ENCODE data around the gene REV3L. TPM values are rescaled to one million over a fixed set of nuclear protein-coding genes. Genes with fewer than 3 reads are reported as not detected.

The REV3L gene
- total and polyA plus RNA-seq, 9 of the 15 experiments (the other 6 are each of a cell fraction or from before 2014, with no cell fraction given): 5.5 to 24.4 (median 14.4) TPM

- H3K4me2 ChIP-seq (ENCODE audit: insufficient read depth, low read length): no peak overlapping the region
- intact Hi-C loops (cut with micrococcal nuclease): no loop called here
- CTCF ChIA-PET (ENCODE audit: low intra/inter-chr PET ratio): no interaction called here
Measured at GRCh38 chr6:111503194-111503593, 20.2 kb upstream of the REV3L start.

More at GRCh38 chr6:111503194-111503593, 20.2 kb upstream of the REV3L start:
- DNase-seq (ENCODE audit: extremely low read depth in 1 of 4, low spot score in 3 of 4) (no peak), FAIRE-seq (no peak), ATAC-seq (peak; percentile 39; the same call in 1 of the 3 replicates)
- in situ Hi-C loops (cut with MboI): no loop called here
- no peak overlapping the region for H3K9ac ChIP-seq (ENCODE audit: insufficient read depth in 1 of 2, low read depth in 2 of 2, low read length in 2 of 2)
- 54% methylated on average over 1 of the region's 1 CpG for WGBS (ENCODE audit: insufficient coverage, low coverage, missing lambda C conversion rate)
- no peaks in the 10 kb centered on the region for H4K20me1 ChIP-seq (replicated peaks; ENCODE audit: control insufficient read depth, insufficient read depth, low read length)
- H3K4me1 ChIP-seq (replicated peaks in 1 of 2; ENCODE audit: control insufficient read depth in 2 of 2, insufficient read depth in 2 of 2, low read length in 2 of 2): peaks cover 0 to 11% of the 10 kb centered on the region in 2 experiments; a peak in 4 of 5 replicates
- POLR2A ChIA-PET: no interaction called here
- TF ChIP-seq DACH1 (IDR thresholded peaks at IDR 0.05; ENCODE audit: partially characterized antibody) (no peak), DMBX1 (CRISPR knock-in tag; IDR thresholded peaks at IDR 0.05; ENCODE audit: borderline replicate concordance) (no peak), SIRT6 (IDR thresholded peaks at IDR 0.05; ENCODE audit: low read depth, low read length) (no peak), POLR2B (IDR thresholded peaks at IDR 0.05; ENCODE audit: low read depth, partially characterized antibody) (no peak), CREM (IDR thresholded peaks at IDR 0.05; ENCODE audit: low read depth) (no peak), ZNF347 (CRISPR knock-in tag; IDR thresholded peaks at IDR 0.05; ENCODE audit: low read depth) (no peak), MCM7 (IDR thresholded peaks at IDR 0.05) (no peak), CHCHD3 (CRISPR knock-in tag; IDR thresholded peaks at IDR 0.05) (no peak), SAFB (IDR thresholded peaks at IDR 0.05; ENCODE audit: borderline replicate concordance, low read depth, low read length) (no peak), ZNF143 (CRISPR knock-in tag; IDR thresholded peaks at IDR 0.05) (no peak)
- TF ChIP-seq, protein P1, sequence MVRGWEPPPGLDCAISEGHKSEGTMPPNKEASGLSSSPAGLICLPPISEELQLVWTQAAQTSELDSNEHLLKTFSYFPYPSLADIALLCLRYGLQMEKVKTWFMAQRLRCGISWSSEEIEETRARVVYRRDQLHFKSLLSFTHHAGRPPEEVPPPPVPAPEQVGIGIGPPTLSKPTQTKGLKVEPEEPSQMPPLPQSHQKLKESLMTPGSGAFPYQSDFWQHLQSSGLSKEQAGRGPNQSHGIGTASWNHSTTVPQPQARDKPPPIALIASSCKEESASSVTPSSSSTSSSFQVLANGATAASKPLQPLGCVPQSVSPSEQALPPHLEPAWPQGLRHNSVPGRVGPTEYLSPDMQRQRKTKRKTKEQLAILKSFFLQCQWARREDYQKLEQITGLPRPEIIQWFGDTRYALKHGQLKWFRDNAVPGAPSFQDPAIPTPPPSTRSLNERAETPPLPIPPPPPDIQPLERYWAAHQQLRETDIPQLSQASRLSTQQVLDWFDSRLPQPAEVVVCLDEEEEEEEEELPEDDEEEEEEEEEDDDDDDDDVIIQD (CRISPR knock-in tag; IDR thresholded peaks at IDR 0.05): no peak
- TF ChIP-seq, protein P2, sequence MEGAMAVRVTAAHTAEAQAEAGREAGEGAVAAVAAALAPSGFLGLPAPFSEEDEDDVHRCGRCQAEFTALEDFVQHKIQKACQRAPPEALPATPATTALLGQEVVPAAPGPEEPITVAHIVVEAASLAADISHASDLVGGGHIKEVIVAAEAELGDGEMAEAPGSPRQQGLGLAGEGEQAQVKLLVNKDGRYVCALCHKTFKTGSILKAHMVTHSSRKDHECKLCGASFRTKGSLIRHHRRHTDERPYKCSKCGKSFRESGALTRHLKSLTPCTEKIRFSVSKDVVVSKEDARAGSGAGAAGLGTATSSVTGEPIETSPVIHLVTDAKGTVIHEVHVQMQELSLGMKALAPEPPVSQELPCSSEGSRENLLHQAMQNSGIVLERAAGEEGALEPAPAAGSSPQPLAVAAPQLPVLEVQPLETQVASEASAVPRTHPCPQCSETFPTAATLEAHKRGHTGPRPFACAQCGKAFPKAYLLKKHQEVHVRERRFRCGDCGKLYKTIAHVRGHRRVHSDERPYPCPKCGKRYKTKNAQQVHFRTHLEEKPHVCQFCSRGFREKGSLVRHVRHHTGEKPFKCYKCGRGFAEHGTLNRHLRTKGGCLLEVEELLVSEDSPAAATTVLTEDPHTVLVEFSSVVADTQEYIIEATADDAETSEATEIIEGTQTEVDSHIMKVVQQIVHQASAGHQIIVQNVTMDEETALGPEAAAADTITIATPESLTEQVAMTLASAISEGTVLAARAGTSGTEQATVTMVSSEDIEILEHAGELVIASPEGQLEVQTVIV (CRISPR knock-in tag; IDR thresholded peaks at IDR 0.05; ENCODE audit: borderline replicate concordance): no peak
- no peak overlapping the region for H3K27ac ChIP-seq (ENCODE audit: extremely low read depth, low read depth, low read length)
- H3K36me3 ChIP-seq (ENCODE audit: control insufficient read depth, insufficient read depth, low read length): no peaks in the 10 kb centered on the region
- no peaks in the 10 kb centered on the region for H3K9me3 ChIP-seq (replicated peaks; ENCODE audit: control insufficient read depth, insufficient read depth, low read depth, low read length)
- H3K27me3 ChIP-seq (ENCODE audit: control insufficient read depth in 2 of 2, insufficient read depth in 2 of 2, low read length in 2 of 2): no peaks in the 10 kb centered on the region
- no TSS peak for BruUV-seq (replicated peaks)
- H2AFZ ChIP-seq (ENCODE audit: low read depth, low read length): no peak overlapping the region
- H3K4me3 ChIP-seq: no peak overlapping the region
- H3K9me1 ChIP-seq (ENCODE audit: control insufficient read depth, insufficient read depth, low read length): no peaks in the 10 kb centered on the region
- no peaks in the 10 kb centered on the region for H3K79me2 ChIP-seq (ENCODE audit: control insufficient read depth, insufficient read depth, low read length)
